Activated CD8-positive, alpha-beta memory T cell treated with anti-CD3 and anti-CD28 coated beads, Interleukin-2, amount 50 U/mL, for 48 hours (primary cell): Measurements from ENCODE around the gene DZANK1.
"Not testable (repeated sequence)": the region's sequence is repeated elsewhere in the genome, so short reads cannot be mapped to it uniquely, and the experiment has no call there.

ENCODE experiments used
- DNase-seq: peaks from one replicate; pipeline ENCODE4 v3.0.0-alpha.2; 2020

Gene DZANK1

GRCh38 chr20:18436847-18437246 is 30.0 kb downstream of the DZANK1 start:
- DNase-seq: no peak

- DNase-seq: no peak
These were observed 35.6 kb downstream of the DZANK1 start for GRCh38 chr20:18431206-18431605.

DNA sequence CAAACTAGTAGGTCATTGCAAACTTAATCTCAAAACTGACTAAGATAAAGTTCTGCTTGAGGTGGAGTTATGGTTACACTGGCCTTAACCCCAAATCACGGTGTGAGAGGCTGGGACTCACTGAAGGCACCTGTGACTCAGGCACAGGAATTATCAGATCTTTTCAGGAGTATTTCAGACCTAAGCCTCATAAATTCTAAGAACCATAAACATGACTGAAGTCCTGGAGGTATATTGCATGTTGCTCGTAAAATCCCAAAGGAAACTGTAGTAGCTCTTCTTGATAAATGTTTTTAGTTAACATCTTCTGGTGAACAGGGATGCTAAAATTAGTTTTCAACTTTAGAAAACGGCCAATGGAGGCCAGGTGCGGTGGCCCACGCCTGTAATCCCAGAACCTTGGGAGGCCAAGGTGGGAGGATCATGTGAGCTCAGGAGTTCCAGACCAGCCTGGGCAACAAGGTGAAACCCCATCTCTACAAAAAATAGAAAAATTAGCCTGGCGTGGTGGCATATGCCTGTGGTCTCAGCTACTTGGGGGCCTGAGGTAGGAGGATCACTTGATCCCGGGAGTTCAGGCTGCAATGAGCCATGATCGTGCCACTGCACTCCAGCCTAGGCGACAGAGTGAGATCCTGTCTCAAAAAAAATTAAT is 36.5 kb downstream of the DZANK1 start:
- DNase-seq: no peak

GRCh38 chr20:18428490-18429173 is 38.2 kb downstream of the DZANK1 start:
- no peak for DNase-seq

- DNase-seq: no peak
These were observed 39.6 kb downstream of the DZANK1 start for GRCh38 chr20:18427214-18427613.

DNA sequence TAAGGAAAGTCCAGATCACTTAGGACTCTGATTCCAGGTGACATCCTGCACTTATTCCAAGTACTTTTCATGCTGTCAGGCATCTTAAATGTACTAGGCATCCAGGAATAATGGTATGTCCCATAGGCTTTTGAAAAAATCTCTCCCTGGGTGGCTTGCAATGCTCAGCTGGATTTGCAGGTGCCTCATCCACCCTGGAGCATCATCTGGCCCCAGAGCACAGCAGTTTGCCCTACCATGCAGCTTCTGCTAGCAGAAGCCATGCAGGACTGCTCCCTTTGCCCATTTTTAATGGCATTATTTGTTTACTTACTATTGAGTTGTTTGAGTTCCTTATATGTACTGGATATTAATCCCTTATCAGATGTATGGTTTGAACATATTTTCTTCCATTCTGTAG is 45.2 kb downstream of the DZANK1 start:
- no peak for DNase-seq

GRCh38 chr20:18416486-18416885 is 50.3 kb downstream of the DZANK1 start:
- no peak for DNase-seq

DNA sequence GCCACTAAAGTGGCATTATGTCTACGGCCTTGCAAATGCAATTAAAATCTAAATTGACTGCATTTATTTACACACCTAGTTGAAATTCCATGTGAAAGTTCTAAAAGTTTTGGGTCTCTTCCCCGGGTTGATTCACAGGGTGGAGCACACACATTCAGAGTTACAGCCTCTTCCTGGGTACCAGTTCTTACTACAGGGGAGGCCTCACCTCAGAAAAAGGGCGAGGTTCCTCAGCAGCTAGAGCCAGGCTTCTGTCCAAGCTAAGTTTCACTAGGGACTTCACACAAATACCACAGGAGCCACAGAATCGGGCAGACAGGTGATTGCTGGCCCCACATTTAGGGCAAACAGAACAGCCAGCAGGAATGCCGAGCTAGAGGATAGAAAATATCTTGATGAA is 52.7 kb downstream of the DZANK1 start:
- no peak for DNase-seq

DNA sequence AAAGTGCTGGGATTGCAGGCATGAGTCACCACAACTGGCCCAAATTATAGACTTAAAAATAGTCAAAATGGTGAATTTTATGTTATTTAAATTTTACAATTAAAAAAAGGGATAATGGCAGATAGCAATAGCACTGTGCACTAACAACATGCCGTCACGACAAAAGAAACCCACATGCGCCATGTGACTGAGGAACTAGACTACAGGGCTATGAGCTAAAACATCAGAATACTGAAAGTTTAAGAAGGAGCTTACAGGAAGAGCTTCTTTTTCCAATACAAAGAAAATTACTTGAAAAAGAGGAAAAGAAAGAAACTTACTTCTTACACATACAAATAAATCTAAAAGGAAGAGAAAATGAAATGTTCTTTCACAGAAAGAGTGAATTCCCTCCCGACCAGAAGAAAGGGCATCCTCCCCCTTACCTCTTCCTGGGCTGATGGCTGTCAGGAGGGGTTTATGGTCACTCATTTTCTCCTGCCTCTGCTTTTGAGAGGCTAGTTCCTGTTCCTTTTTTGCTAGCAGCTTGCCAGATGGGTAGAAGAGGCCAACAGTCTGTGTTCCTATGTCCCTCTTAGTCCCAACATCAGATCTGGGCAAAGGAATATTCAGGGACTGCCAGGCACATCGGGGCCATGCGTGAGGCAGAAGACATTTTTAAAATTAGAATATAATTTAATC is 54.5 kb downstream of the DZANK1 start:
- no peak for DNase-seq

- DNase-seq: no peak
These were observed 61.0 kb downstream of the DZANK1 start for GRCh38 chr20:18405826-18406225.

DNA sequence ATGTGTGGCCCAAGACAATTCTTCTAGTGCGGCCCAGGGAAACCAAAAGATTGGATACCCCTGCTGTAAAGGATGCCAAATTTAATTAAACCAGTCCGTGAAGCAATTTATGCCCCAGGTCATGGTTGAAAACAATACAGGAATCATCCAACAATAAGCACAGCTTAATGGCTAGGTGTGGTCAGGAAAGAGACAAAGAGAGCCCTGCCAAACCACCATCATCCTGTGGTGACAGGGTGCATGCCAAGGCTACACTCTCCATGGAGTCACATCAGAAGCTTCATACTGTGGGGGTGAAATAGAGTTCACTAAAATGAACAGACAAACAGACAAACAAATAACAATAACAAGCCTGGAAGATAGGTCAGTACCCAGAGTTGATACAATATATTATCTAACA is 62.7 kb downstream of the DZANK1 start:
- no peak for DNase-seq

DNA sequence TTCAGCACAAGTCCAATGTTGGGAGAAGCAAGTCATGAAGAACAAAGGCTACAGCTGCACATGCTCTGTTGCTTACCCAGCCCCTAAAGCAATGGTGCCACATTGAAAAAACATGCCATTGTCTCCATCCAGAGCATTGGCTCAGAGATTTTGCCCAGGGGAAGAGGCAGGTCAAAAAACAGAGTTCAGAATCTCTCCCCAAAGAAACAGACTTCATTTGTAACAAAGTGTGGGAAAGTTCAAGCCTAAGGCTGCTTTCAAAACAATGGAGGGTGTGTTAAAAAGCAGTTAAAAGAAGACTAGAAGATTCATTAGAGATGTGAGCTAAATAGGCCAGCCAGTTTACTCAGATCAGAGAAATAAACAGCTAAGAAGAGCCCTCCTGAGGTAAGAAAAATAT is 63.6 kb downstream of the DZANK1 start:
- no peak for DNase-seq

GRCh38 chr20:18401305-18401704 is 65.5 kb downstream of the DZANK1 start:
- DNase-seq: no peak

DNA sequence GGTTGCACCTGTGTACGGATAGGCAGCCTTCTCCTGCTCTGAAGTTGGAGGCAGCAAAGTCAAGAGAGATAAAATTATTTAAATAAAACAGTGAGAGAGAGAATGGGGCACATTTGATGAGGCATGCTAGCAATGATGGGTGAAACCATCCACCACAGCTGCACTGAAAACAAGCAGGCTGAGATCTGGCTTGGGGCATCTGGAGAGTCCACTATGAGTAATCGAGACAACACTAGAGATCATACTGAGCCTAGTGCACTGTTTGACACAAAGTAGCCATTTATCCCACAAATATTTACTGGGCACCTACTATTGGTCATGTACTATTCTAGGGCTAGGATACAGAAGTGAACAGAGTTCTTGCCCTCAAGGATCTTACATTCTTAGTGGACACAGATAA is 66.4 kb downstream of the DZANK1 start:
- DNase-seq: no peak

- not testable (repeated sequence) for DNase-seq
These were observed 68.1 kb downstream of the DZANK1 start for GRCh38 chr20:18398713-18399112.

DNA sequence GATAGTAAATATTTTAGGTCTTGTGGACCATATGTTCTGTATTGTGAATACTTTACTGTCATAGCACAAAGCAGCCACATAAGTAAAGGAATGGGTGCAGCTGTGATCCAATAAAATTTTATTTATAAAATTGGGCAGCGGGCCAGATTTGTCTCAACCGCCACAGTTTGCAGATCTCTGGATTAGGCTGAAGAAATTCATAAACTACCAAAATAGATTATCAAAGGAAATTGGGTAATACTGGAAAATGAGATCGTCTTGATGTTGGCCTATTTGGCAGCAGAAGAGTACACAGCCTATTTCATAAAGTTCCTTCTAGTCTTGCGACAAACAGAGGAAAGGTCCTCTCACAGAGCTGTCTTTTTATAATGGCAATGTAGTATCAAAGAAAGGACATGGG is 69.8 kb downstream of the DZANK1 start:
- DNase-seq: no peak

DNA sequence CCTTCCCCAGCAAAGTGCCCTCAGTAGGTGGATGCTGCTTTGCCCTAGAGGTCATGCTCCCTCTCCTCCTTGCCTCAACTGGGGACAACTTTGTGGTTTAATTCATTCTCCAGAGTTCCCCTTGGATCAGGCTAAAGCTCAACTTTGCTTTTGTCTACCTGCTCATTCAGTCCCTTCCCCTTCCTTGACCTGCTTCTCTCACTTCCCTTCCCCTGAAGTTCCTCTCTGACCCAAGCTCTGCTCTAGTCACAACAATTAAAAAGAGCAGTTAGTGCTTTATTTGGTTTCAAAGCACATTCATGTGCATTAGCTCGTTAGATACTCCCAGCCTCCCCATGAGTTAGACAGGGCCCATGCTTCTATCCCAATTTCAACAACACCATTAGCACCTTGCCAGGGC is 71.3 kb downstream of the DZANK1 start:
- DNase-seq: no peak

- no peak for DNase-seq
These were observed 72.5 kb downstream of the DZANK1 start for GRCh38 chr20:18394363-18394762.

DNA sequence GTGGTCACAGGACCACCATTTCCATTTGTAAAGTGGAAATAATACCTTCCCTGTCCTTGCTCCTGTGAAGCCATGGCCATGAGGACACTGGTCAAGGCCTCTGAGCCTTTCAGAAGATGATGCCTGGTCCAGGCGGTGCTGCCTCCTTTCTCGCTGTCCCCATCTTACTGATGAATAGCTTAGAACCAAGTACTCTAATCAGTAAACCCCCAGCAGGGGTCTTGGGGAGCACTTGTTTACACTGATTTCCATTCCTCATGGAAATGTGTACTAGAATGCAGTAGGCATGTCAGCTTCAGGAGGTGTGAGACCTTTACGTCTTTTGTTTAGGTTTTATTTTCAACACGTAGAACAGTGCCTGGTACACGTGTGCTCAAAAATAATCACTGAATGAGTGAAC is 75.1 kb downstream of the DZANK1 start:
- no peak for DNase-seq

- DNase-seq: no peak
These were observed 76.6 kb downstream of the DZANK1 start for GRCh38 chr20:18390201-18390600.

- no peak for DNase-seq
These were observed 78.0 kb downstream of the DZANK1 start for GRCh38 chr20:18388860-18389259.

GRCh38 chr20:18380908-18381529 is 85.8 kb downstream of the DZANK1 start:
- no peak for DNase-seq

- DNase-seq: no peak
These were observed 88.8 kb downstream of the DZANK1 start for GRCh38 chr20:18377896-18378481.
